Retinal pigment epithelial cell (primary cell): Measurements from ENCODE around the gene TRIM13.

ENCODE experiments used
- DNase-seq: peaks from one replicate; pipeline ENCODE4 v3.0.0-alpha.2; 2010; ENCODE audit warnings: low read depth
- H3K4me3 ChIP-seq: 2 replicates; pipeline ENCODE4 v1.5.1; 2011; ENCODE audit warnings: mild to moderate bottlenecking, low read length, control low read depth, moderate library complexity
- CTCF ChIP-seq: conservative IDR thresholded peaks from 2 replicates; pipeline ENCODE4 v1.5.1; 2011; ENCODE audit warnings: low read depth, low read length, control low read depth, inconsistent platforms

The TRIM13 gene

GRCh38 chr13:50030315-50030714, 33.5 kb downstream of the TRIM13 start:
- no peak for DNase-seq
- TF ChIP-seq CTCF, result no peak
- H3K4me3 ChIP-seq, result no peak overlapping the region

GRCh38 chr13:50033725-50034124, 36.9 kb downstream of the TRIM13 start:
- DNase-seq, result no peak
- no peak overlapping the region for H3K4me3 ChIP-seq
- TF ChIP-seq CTCF, result no peak

- no peak for TF ChIP-seq CTCF
- H3K4me3 ChIP-seq, result no peak overlapping the region
- no peak for DNase-seq
These were observed 40.9 kb downstream of the TRIM13 start for GRCh38 chr13:50037788-50038187.

- no peak for TF ChIP-seq CTCF
- DNase-seq, result no peak
- no peak overlapping the region for H3K4me3 ChIP-seq
These were observed 41.4 kb downstream of the TRIM13 start for GRCh38 chr13:50038266-50038665.

- no peak overlapping the region for H3K4me3 ChIP-seq
- no peak for DNase-seq
- no peak for TF ChIP-seq CTCF
These were observed 55.6 kb downstream of the TRIM13 start for GRCh38 chr13:50052478-50052877.

GRCh38 chr13:50053844-50054243, 57.0 kb downstream of the TRIM13 start:
- no peak for TF ChIP-seq CTCF
- no peak overlapping the region for H3K4me3 ChIP-seq
- no peak for DNase-seq

GRCh38 chr13:50055454-50055853, 58.6 kb downstream of the TRIM13 start:
- DNase-seq, result no peak
- no peak for TF ChIP-seq CTCF
- no peak overlapping the region for H3K4me3 ChIP-seq
